ENCODE measurements around the gene CSRNP3.

DNA sequence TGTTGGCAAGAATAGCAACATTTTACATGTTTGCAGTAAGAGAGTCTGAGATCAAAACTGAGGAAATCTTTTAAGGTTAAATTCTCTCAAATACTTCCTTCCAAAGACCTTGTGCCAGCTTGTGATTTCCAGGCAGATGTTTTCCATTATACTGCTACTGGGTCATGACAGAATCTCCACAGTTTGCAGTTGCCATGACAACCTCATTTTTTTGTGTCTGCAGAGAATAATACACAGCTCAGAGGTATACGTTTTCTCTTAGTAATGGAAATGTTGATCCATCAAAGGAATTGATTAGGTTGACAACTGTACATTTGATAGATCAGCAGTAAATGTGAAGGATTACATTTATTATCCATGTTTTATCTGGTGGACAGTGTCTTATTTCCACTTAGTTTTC, 29.1 kb upstream of the CSRNP3 start:
- TF ChIP-seq, protein P1, sequence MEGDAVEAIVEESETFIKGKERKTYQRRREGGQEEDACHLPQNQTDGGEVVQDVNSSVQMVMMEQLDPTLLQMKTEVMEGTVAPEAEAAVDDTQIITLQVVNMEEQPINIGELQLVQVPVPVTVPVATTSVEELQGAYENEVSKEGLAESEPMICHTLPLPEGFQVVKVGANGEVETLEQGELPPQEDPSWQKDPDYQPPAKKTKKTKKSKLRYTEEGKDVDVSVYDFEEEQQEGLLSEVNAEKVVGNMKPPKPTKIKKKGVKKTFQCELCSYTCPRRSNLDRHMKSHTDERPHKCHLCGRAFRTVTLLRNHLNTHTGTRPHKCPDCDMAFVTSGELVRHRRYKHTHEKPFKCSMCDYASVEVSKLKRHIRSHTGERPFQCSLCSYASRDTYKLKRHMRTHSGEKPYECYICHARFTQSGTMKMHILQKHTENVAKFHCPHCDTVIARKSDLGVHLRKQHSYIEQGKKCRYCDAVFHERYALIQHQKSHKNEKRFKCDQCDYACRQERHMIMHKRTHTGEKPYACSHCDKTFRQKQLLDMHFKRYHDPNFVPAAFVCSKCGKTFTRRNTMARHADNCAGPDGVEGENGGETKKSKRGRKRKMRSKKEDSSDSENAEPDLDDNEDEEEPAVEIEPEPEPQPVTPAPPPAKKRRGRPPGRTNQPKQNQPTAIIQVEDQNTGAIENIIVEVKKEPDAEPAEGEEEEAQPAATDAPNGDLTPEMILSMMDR (conservative IDR thresholded peaks at IDR 0.05; ENCODE audit: low read length): no peak
- TF ChIP-seq EZH2phosphoT487 (IDR thresholded peaks at IDR 0.05; ENCODE audit: borderline replicate concordance): no peak

Data from Loucy (cell line).